CD4-positive, alpha-beta T cell treated with Interferon alpha-2 for 1 hour (primary cell): ENCODE results near the gene KIF5C.

Experiments
- DNase-seq, 2 donors: peaks; one replicate each; pipeline ENCODE4 v3.0.0-alpha.2; 2020 to 2022

The KIF5C gene

DNA sequence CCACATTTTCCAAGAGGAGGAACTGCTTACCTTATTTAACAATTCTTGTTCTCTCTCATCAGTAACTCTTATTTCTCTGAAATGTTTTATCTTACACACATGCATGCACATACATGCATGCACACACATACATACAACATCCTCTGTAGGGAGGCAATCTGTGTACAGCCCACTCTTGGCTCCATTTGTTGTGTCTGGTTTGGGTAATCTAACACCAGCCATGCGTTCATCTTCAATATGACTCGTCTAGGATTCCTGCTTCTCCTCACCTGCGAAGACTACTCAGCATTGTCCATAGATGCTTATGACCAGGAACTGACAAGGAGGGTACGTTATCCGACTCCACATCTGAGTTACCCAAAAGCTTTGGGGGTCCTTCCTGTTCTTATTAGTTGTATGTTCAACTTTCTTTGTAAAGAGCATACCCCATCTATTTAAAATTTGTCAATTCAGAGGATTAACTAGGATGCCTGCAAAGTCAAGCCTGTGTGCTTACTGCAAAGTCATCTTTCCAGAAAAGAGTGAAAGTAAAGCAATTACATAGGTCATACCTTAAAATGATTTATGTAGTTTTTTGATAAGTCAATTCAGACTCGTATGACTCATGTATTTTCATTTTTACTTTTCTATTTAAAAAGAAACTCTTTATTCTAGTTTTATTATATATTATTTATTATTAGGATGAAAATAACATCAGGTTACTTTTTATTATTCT is 181.7 kb downstream of the KIF5C start:
- no peak for DNase-seq

DNA sequence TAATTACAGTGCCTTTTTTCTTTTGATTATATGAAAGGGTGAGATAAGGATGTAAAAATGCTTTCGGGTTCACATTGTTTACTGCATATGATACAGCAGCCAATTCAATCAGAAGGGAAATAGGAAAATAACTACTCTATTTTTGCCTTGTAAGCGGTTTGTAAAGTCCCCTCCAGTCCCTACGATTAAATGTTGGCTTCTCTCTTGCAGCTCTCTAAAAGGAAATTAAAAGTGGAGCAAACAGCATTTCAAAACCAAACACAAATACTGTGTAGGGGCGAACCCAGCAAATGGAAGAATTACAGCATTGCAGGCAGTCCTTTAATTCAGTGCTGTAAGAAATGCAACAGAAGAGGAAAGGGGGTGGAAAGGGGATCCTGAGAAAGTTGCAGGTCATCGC is 182.4 kb downstream of the KIF5C start:
- no peak for DNase-seq

DNA sequence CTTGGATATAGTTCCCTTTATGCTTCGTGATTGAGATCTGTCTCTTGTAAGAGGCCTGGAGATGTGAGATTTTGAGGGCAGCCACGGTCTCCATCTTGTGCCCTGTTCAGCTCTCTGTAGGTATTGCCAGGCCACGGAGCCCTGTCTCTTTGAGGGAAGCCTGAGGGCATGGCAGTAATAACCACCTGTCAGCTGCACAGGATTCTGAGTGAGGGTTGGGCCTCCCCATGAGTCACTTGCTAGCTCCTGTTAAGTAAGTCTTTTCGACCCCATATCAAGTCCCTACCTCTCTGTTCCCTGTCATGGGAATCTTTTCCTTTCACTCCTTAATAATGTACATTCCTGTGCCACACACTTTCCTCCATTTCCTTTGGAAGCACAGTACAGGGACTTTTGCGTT is 183.9 kb downstream of the KIF5C start:
- DNase-seq: no peak

DNA sequence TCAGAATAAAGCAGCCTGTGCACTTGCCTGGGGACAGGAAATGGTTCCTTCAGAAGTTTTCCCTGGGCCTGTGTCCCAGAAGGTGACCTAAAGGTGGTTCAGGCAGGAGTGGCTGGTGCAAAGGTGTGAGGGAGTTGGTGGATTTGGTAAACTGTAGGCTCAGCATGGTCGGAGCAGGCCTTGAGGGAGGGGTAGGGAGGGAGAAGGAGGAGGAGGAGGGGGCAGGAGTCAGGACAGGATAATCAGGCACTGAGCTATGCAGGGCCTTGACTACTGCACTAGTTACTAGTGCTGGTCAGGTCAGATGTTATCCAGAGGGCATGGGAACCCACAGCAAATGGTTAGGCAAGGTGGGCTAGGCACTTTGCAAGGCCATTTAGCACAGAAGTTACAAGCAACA is 184.8 kb downstream of the KIF5C start:
- no peak for DNase-seq

DNA sequence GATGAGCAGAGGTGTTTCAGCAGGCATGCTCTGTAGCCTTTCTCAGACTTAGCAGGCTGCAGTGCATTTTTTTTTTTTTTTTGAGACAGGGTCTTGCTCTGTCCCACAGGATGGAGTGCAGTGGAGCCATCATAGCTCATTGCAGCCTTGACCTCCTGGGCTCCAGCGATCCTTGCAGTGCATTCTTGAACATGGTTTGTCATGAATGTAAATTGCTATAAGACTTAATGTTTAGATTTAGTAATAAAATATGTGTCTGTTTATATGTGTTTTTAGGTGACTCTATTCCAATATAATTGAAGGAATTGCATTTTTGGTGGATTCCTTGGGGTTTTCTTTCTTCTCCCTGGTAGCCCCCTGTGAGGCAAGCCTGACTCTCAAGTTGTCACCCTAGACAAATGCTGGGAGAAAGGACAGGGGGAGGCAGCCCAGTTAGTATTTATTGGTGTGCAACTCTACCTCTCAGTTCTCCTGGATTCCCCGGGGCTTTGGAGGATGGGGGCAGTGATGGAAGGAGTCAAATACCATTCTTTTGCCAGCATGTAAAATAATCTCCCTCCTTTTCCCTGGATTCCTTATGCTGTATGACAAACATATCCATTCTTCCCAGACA is 186.2 kb downstream of the KIF5C start:
- no peak for DNase-seq

DNA sequence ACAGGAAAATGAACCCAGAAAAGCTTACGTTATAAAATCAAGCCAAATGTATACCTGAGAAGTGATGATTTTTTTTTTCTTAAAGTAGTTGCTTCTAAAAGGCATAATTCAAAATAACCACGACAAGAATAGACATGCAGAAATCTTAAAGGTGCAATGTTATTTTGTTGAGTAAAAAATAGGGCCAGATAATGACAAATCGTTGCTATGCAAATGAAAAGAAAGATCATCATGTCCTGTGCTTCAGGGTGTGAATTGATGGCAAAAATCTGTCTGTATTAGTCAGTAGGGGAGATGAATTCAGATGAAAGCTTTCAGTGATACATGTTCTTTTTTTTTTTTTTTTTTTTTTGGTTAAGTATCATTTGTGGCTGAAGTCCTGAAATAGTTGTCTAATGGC is 187.5 kb downstream of the KIF5C start:
- no peak for DNase-seq

DNA sequence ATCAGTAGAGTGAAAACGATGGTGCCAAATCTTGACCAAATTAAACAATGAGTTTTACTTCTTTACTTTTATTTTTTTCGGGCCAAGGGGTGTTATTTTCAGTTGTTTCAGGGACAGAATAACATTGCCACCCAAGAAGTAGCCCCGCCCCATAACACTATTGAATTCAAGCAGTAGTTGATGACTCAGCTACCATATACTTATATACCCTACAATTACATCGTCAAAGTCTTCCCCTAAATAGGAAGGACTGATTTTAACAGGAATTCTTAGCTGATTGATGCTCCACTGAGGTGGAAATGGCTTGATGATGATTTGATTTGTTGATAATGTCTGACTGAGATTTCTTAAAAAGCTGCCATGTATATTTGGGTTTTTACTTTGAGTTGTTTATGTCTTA is 188.2 kb downstream of the KIF5C start:
- DNase-seq: no peak

DNA sequence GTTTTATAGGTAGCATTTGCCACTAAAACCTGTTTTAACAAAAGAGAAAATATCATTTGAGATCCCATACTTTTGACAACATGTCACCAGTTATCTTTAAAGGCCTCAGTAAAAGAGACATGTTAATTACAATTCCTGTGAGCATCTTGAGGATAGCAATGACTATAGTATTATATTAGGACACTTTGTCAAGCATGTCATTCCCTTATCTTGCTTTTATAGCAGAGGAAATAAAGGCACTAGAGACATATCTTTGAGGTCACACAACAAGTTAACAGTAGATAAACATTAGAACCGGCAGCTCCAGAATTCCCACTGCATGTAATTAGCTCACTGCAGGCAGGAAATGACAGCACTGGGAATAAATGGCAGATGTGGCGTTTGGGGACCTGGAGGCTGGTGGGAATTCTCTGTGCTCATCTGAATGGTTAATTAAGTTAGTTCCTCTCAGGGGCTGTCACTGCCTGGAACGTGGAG is 189.4 kb downstream of the KIF5C start:
- no peak for DNase-seq

DNA sequence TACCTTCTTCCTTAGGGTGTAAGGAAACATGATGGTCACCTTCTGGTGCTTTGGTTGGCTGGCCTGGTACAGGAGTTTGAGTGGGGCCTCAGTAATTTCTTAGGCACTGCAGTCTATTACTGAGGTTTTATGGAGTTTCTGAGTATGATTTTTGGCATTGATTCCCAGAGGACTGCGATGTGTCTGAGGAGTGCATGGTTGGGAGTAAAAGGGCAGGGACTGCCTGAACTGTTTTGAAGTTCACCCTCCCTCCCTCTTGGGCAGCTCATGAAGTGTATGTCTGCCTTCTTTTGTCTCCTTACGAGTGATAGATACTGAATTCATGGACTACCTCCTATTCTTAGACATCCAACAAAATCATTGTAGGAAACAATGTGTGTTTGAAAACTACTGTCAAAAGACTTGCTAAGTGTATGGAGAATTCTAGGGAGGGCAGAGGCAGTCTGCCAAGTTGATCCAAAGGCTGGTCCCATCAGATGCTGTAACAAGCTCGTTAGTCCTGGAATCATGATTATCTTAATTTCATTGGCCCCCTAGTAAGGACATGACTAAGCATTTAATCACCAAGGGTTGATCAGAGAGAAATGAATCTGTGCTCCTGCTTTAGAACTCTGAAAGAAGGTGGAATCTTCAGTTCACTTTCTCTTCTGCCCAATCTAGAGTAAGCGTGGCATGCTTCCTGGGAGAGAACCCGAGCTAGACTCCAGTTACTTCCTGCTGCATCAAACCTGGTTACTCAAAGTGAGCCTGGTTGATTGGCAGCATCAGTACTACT is 190.0 kb downstream of the KIF5C start:
- no peak for DNase-seq

DNA sequence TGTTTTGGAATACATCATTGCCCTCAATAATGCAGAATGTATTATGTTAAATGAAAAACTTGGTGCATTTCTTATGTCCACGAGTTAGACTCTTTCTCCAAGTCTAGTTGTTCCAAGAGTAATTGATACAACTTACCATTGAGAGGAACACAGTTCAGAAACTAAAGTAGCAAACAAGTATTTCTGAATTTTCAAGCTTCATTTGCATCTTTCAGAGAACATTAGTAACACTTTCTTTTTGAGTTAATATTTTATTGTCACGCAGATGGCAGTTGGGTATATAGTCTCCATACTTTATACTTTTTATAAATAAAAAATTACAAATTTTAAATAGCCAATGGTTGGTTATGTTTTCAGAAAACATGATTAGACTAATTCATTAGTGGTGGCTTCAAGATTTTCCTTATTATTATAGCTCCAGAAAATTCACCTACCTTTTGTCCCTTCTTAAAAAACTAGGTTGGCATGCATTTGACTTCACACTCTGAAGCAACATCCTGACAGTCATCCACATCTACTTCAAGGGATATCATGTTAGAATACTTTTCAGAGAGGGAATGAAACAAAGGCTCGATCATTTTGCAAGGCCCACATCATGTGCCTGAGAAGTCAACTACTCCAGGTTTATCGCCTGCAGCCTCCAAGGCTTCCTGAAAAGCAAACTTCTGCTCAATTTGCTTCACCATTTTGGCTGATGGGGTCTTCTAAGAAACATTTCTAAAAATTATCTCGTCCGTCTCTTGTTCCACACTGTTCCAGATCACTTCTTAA is 193.4 kb downstream of the KIF5C start:
- no peak for DNase-seq

DNA sequence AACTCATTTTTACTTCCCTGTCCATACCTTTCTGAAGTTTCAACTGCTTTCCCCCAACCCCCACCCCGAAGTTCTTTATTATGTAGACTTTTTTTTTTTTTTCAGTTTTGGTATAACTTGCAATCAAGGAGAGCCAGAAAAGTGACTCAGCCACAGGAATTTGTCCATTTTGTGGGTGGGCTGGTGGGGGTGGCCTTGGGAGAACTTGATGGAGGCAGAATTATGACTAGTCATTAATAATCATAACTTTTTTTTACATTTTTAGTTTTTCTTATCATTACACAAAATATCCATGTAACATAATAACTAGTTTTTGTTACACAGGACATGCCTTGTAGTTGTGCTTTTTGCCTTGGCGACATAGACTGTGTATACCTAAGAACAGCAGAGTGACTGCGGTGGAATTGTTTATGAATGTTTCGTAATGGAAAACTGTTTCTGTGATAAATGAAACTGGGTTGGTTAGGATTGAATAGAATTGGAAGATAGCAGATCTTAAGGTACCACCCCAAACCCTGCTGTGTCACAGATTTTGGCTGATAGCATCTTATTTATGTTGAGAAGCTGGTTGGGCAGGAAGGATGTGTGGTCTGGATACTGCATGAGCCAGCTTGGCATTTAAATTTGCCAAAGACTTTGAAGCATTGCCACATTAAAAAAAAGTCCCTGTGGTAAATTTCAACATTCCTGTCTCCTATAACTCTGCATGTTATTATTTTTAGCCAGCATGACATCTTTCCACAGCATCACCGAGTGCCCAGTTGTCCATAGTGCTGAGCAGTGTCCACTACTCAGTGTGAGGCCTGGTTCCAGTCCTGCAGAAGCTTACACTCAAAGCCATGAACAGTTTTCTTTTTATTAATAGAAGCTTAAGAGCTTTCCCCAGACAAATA is 194.2 kb downstream of the KIF5C start:
- DNase-seq: peak; percentile 7 to 53

DNA sequence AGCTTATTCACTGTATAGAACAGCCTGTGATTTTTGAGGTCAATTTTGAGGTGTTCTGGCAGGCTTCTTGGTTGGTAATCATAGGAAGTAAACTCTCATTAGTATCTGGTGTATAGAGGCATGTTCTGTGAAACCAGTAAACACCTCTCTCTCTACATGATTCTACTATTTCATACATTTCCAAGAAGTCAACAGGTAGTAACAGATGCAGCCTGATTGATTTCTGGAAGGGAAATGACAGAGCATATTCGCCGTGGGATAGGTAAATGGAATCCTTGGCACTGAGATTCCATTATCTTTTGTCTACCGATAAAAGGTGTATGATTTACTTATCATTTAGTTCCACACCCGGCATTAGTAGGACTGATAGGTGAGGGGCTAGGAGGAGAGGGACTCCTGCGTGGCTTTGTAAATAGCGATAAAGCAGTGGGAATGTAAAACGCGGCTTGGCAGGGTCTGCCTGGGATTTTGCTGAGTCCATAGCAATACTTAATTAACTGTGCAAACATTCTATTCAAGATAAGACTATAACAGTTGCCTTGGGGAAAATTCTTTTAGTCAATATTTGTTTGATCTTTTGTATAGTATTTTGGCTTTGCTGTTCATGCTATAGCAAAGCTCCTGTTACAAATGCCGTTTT is 195.8 kb downstream of the KIF5C start:
- no peak for DNase-seq

DNA sequence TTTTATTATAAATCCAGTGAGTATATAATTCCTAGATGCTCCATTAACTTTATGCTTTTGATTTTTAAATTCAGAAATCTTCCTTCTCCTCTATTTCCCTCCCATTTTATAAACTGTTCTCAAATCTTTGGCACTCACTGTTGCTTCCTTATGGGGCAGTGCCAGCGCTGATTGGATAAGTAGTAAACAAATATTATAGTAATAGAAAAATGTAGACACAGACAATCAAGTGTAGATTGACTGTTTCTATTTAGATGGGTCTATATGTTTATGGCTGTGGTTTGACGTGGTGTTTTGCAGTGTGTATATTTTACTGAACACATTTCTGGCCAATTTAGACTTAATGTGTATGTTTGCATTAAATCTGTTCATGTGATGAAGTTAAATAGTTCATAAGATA is 200.1 kb downstream of the KIF5C start:
- DNase-seq: no peak

DNA sequence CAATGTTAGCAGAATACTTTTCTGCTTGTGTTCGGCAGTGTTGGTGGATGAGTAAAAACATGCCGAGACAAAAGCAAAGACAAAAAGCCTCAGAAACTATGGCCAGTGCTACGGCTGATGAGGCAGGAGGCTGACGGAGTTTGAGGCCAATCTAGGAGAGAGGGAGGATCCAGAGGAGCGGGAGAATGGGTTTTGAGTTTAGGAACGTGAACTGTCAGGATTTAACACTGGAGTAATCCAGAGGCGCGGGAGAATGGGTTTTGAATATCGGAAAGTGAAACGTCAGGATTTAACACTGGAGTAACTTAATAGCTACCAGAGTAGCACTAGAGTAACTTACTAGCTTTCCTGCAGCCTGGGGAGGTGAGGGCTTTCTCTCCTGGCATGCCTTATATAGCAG is 200.8 kb downstream of the KIF5C start:
- DNase-seq: no peak
